H9 (cell line): ENCODE measurements around the gene BMP7. TPM values are rescaled to one million over a fixed set of nuclear protein-coding genes. Genes with fewer than 3 reads are reported as not detected.

ENCODE experiments used
- DNase-seq: peaks from one replicate; pipeline ENCODE4 v3.0.0-alpha.2; 2017
- H2AFZ ChIP-seq: one replicate; pipeline ENCODE4 v1.6.1; 2013; ENCODE audit warnings: mild to moderate bottlenecking, low read length, control low read depth, moderate library complexity
- H2AK5ac ChIP-seq: 2 replicates; pipeline ENCODE4 v1.6.1; 2013; ENCODE audit warnings: low read length, control low read depth, mixed read lengths; ENCODE audit not compliant: insufficient read length
- H2BK120ac ChIP-seq: one replicate; pipeline ENCODE4 v1.6.1; 2013; ENCODE audit warnings: low read depth, mild to moderate bottlenecking, low read length, control low read depth, inconsistent platforms; ENCODE audit not compliant: poor library complexity, severe bottlenecking
- H2BK12ac ChIP-seq: 2 replicates; pipeline ENCODE4 v1.6.1; 2013; ENCODE audit warnings: low read length, control low read depth, mixed read lengths, low read depth; ENCODE audit not compliant: insufficient read length
- H2BK15ac ChIP-seq: 2 replicates; pipeline ENCODE4 v1.6.1; 2013; ENCODE audit warnings: low read depth, low read length, control low read depth
- H2BK20ac ChIP-seq: one replicate; pipeline ENCODE4 v1.6.1; 2013; ENCODE audit warnings: low read depth, mild to moderate bottlenecking, low read length, control low read depth, inconsistent platforms; ENCODE audit not compliant: poor library complexity, severe bottlenecking
- H2BK5ac ChIP-seq: 2 replicates; pipeline ENCODE4 v1.6.1; 2013; ENCODE audit warnings: low read length, control low read depth, mixed read lengths; ENCODE audit not compliant: insufficient read length
- H3K14ac ChIP-seq: 2 replicates; pipeline ENCODE4 v1.6.1; 2013; ENCODE audit warnings: low read length, control low read depth; ENCODE audit not compliant: insufficient read depth
- H3K18ac ChIP-seq: 2 replicates; pipeline ENCODE4 v1.6.1; 2013; ENCODE audit warnings: low read depth, mild to moderate bottlenecking, mixed read lengths, low read length, control low read depth; ENCODE audit not compliant: insufficient read length
- H3K23ac ChIP-seq: 2 replicates; pipeline ENCODE4 v1.6.1; 2013; ENCODE audit warnings: low read length, control low read depth, mixed read lengths, low read depth; ENCODE audit not compliant: insufficient read length
- H3K23me2 ChIP-seq: 2 replicates; pipeline ENCODE4 v1.6.1; 2013; ENCODE audit warnings: low read depth, mild to moderate bottlenecking, mixed read lengths, low read length, control low read depth; ENCODE audit not compliant: insufficient read length, poor library complexity, severe bottlenecking
- H3K27ac ChIP-seq: 2 replicates; pipeline ENCODE4 v1.5.1; 2013; ENCODE audit warnings: low read length, control low read depth, mixed read lengths, low read depth; ENCODE audit not compliant: insufficient read length
- H3K27me3 ChIP-seq: 2 replicates; pipeline ENCODE4 v1.6.1; 2013; ENCODE audit warnings: low read length, control low read depth, inconsistent platforms; ENCODE audit not compliant: insufficient read depth
- H3K4ac ChIP-seq: 2 replicates; pipeline ENCODE4 v1.6.1; 2013; ENCODE audit warnings: low read depth, mild to moderate bottlenecking, control low read depth, inconsistent platforms, low read length, moderate library complexity
- H3K4me1 ChIP-seq: 2 replicates; pipeline ENCODE4 v1.6.1; 2013; ENCODE audit warnings: low read length, control low read depth, inconsistent platforms; ENCODE audit not compliant: insufficient read depth
- H3K4me2 ChIP-seq: 2 replicates; pipeline ENCODE4 v1.6.1; 2013; ENCODE audit warnings: low read length, control low read depth, mixed read lengths; ENCODE audit not compliant: insufficient read length, insufficient read depth
- H3K56ac ChIP-seq: 2 replicates; pipeline ENCODE4 v1.6.1; 2013; ENCODE audit warnings: low read depth, mild to moderate bottlenecking, mixed read lengths, low read length, control low read depth; ENCODE audit not compliant: insufficient read length
- H3K79me1 ChIP-seq: 2 replicates; pipeline ENCODE4 v1.6.1; 2013; ENCODE audit warnings: low read depth, mild to moderate bottlenecking, moderate library complexity, low read length, control low read depth, inconsistent platforms; ENCODE audit not compliant: insufficient read depth, poor library complexity, severe bottlenecking
- H3K79me2 ChIP-seq: 2 replicates; pipeline ENCODE4 v1.6.1; 2013; ENCODE audit warnings: low read length, control low read depth, inconsistent platforms; ENCODE audit not compliant: insufficient read depth
- H3K9ac ChIP-seq: 2 replicates; pipeline ENCODE4 v1.6.1; 2013; ENCODE audit warnings: low read length, control low read depth, mixed read lengths; ENCODE audit not compliant: insufficient read length; ENCODE audit errors: extremely low read depth
- H3K9me3 ChIP-seq: one replicate; pipeline ENCODE4 v1.6.1; 2013; ENCODE audit warnings: low read depth, low read length, inconsistent platforms; ENCODE audit not compliant: control insufficient read depth
- H3T11ph ChIP-seq: one replicate; pipeline ENCODE4 v1.6.1; 2013; ENCODE audit warnings: mild to moderate bottlenecking, low read length, control low read depth, inconsistent platforms
- H4K20me1 ChIP-seq: one replicate; pipeline ENCODE4 v1.6.1; 2013; ENCODE audit not compliant: control insufficient read depth, insufficient read length, insufficient read depth
- H4K5ac ChIP-seq: 2 replicates; pipeline ENCODE4 v1.6.1; 2013; ENCODE audit warnings: low read depth, mild to moderate bottlenecking, mixed read lengths, low read length, control low read depth; ENCODE audit not compliant: insufficient read length
- H4K8ac ChIP-seq: replicated peaks from 2 replicates; pipeline ENCODE4 v1.6.1; 2013; ENCODE audit warnings: low read length, control low read depth, mixed read lengths, low read depth; ENCODE audit not compliant: insufficient read length
- H4K91ac ChIP-seq: 2 replicates; pipeline ENCODE4 v1.6.1; 2013; ENCODE audit warnings: low read depth, mild to moderate bottlenecking, moderate library complexity, mixed read lengths, low read length, control low read depth; ENCODE audit not compliant: insufficient read length
- H3K27ac Mint-ChIP-seq, 3 experiments: 2 replicates in 2 of 3; 3 replicates in 1 of 3; pipeline ENCODE4 v1.8.0; 2020 to 2021; ENCODE audit warnings: mixed read lengths in 3 of 3, mild to moderate bottlenecking in 1 of 3, moderate library complexity in 1 of 3
- H3K27me3 Mint-ChIP-seq: 2 replicates; pipeline ENCODE4 v1.8.0; 2021; ENCODE audit warnings: low read depth, mild to moderate bottlenecking, moderate library complexity, mixed read lengths
- H3K36me3 Mint-ChIP-seq, 3 experiments: 2 replicates in 2 of 3; 3 replicates in 1 of 3; pipeline ENCODE4 v1.8.0; 2020 to 2021; ENCODE audit warnings: low read depth in 3 of 3, mixed read lengths in 3 of 3; ENCODE audit not compliant: insufficient read depth in 1 of 3
- H3K4me1 Mint-ChIP-seq, 2 experiments: 2 replicates each; pipeline ENCODE4 v1.8.0; 2020; ENCODE audit warnings: mixed read lengths in 2 of 2
- H3K4me3 Mint-ChIP-seq, 2 experiments: 2 replicates in 1 of 2; 3 replicates in 1 of 2; pipeline ENCODE4 v1.8.0; 2020 to 2021; ENCODE audit warnings: mild to moderate bottlenecking in 2 of 2, mixed read lengths in 2 of 2, moderate library complexity in 1 of 2
- H3K9me3 Mint-ChIP-seq, 2 experiments: 2 replicates in 1 of 2; 3 replicates in 1 of 2; pipeline ENCODE4 v1.8.0; 2020; ENCODE audit warnings: mild to moderate bottlenecking in 2 of 2, mixed read lengths in 2 of 2, moderate library complexity in 1 of 2
- CTCF ChIP-seq: fragments of 200-600 bp; sonication (generic); conservative IDR thresholded peaks from 3 replicates; pipeline ENCODE4 v1.8.0; 2021; ENCODE audit warnings: antibody characterized with exemption, mild to moderate bottlenecking
- WGBS: extraction: QIAGEN DNeasy Blood & Tissue Kit; methylation state at CpG from one replicate; pipeline ENCODE4 v1.1.7; 2013; ENCODE audit warnings: missing lambda C conversion rate, low lambda C conversion rate, mixed read lengths; ENCODE audit not compliant: insufficient read length; ENCODE audit errors: extremely low coverage; 5-methylcytosine and 5-hydroxymethylcytosine counted together
- total RNA-seq: library from RNA; stranded (reverse); gene quantifications from 2 replicates; pipeline ENCODE4 v1.2.1, GENCODE V29; 2021

Gene BMP7
- total RNA-seq, 1 experiment from 2014 or later: 17.7 TPM

- Mint-ChIP-seq H3K27me3 (peaks cover 16% of the 10 kb centered on the region), H3K4me3 (no peak overlapping the region), H3K36me3 (no peaks in the 10 kb centered on the region; a peak in 1 of 7 replicates), H3K4me1 (peaks cover 35 to 56% of the 10 kb centered on the region in 2 experiments), H3K27ac (no peak overlapping the region), H3K9me3 (no peaks in the 10 kb centered on the region; a peak in 1 of 5 replicates)
- Histone ChIP-seq H3K18ac (no peak overlapping the region), H4K91ac (no peak overlapping the region), H2BK5ac (no peak overlapping the region), H2BK12ac (no peak overlapping the region), H2BK15ac (no peak overlapping the region), H4K20me1 (no peaks in the 10 kb centered on the region), H3K79me2 (no peaks in the 10 kb centered on the region), H3K56ac (no peak overlapping the region), H4K5ac (no peak overlapping the region), H2BK120ac (no peak overlapping the region), H3K4me2 (no peak overlapping the region), H3K27me3 (no peaks in the 10 kb centered on the region), H3K9me3 (no peaks in the 10 kb centered on the region), H2AK5ac (no peak overlapping the region), H2BK20ac (no peak overlapping the region), H3K4me1 (0 out of 2 replicates have a peak, but pooled peaks cover 1% of the 10 kb centered on the region), H3T11ph (no peak overlapping the region), H3K14ac (no peak overlapping the region), H3K27ac (no peak overlapping the region), H3K4ac (no peak overlapping the region), H3K23ac (no peak overlapping the region), H2AFZ (no peak overlapping the region), H3K23me2 (no peaks in the 10 kb centered on the region), H4K8ac (no peak overlapping the region), H3K9ac (no peak overlapping the region), H3K79me1 (no peaks in the 10 kb centered on the region)
- TF ChIP-seq CTCF: no peak
- DNase-seq: no peak
- WGBS: no CpG with 5 or more reads among the region's 5 CpGs
Observed at GRCh38 chr20:57290178-57290484, 23.7 kb upstream of the BMP7 start.
